Neuronal stem cell (in vitro differentiated cells): ENCODE measurements around the gene TMEM179B.

Experiments
- DNase-seq: peaks from one replicate; pipeline ENCODE4 v3.0.0-alpha.2; 2013; ENCODE audit warnings: low spot score
- H2AFZ ChIP-seq: one replicate; pipeline ENCODE4 v1.6.1; 2013; ENCODE audit warnings: mild to moderate bottlenecking, low read length, inconsistent platforms
- H2AK5ac ChIP-seq: 2 replicates; pipeline ENCODE4 v1.6.1; 2013; ENCODE audit warnings: low read depth, mild to moderate bottlenecking, inconsistent platforms, low read length, moderate library complexity, mixed read lengths
- H2BK120ac ChIP-seq: 2 replicates; pipeline ENCODE4 v1.6.1; 2013; ENCODE audit warnings: low read depth, mild to moderate bottlenecking, inconsistent platforms, low read length, moderate library complexity, mixed read lengths
- H2BK12ac ChIP-seq: one replicate; pipeline ENCODE4 v1.6.1; 2013; ENCODE audit warnings: low read length, inconsistent platforms
- H2BK15ac ChIP-seq: 2 replicates; pipeline ENCODE4 v1.6.1; 2013; ENCODE audit warnings: mild to moderate bottlenecking, low read length, inconsistent platforms, mixed read lengths
- H2BK5ac ChIP-seq: one replicate; pipeline ENCODE4 v1.6.1; 2013; ENCODE audit warnings: inconsistent platforms, mild to moderate bottlenecking, low read length, moderate library complexity
- H3K14ac ChIP-seq: one replicate; pipeline ENCODE4 v1.6.1; 2013; ENCODE audit warnings: low read length, inconsistent platforms
- H3K18ac ChIP-seq: 2 replicates; pipeline ENCODE4 v1.6.1; 2013; ENCODE audit warnings: low read length, inconsistent platforms
- H3K23ac ChIP-seq: 2 replicates; pipeline ENCODE4 v1.6.1; 2013; ENCODE audit warnings: low read depth, mild to moderate bottlenecking, mixed read lengths, low read length, inconsistent platforms; ENCODE audit not compliant: poor library complexity
- H3K27ac ChIP-seq: replicated peaks from 3 replicates; pipeline ENCODE4 v1.5.1; 2013; ENCODE audit warnings: low read length, inconsistent platforms
- H3K27me3 ChIP-seq, 3 experiments: 2 replicates each; pipeline ENCODE4 v1.6.1; 2013; ENCODE audit warnings: low read length in 3 of 3, mild to moderate bottlenecking in 2 of 3, inconsistent platforms in 1 of 3, low read depth in 1 of 3, mixed read lengths in 1 of 3, moderate library complexity in 1 of 3; ENCODE audit not compliant: control insufficient read depth in 3 of 3, insufficient read depth in 3 of 3
- H3K36me3 ChIP-seq, 2 donors: replicated peaks in 1 of 2; 2 replicates each; pipeline ENCODE4 v1.6.1; 2013; ENCODE audit warnings: low read length in 2 of 2; ENCODE audit not compliant: control insufficient read depth in 2 of 2, insufficient read depth in 2 of 2
- H3K4ac ChIP-seq: 2 replicates; pipeline ENCODE4 v1.6.1; 2013; ENCODE audit warnings: inconsistent platforms, mild to moderate bottlenecking, low read length, moderate library complexity
- H3K4me1 ChIP-seq, 2 donors: 1 replicate in 1 of 2; 2 replicates in 1 of 2; pipeline ENCODE4 v1.6.1; 2013; ENCODE audit warnings: low read length in 2 of 2, low read depth in 1 of 2; ENCODE audit not compliant: control insufficient read depth in 2 of 2, insufficient read depth in 1 of 2
- H3K4me2 ChIP-seq: one replicate; pipeline ENCODE4 v1.6.1; 2013; ENCODE audit warnings: mild to moderate bottlenecking, low read length, inconsistent platforms; ENCODE audit not compliant: insufficient read depth, poor library complexity, severe bottlenecking
- H3K4me3 ChIP-seq, 2 donors: 2 replicates each; pipeline ENCODE4 v1.5.1; 2013; ENCODE audit warnings: low read length in 2 of 2, mild to moderate bottlenecking in 2 of 2, inconsistent platforms in 1 of 2, moderate library complexity in 1 of 2
- H3K79me1 ChIP-seq: one replicate; pipeline ENCODE4 v1.6.1; 2013; ENCODE audit warnings: low read depth, mild to moderate bottlenecking, inconsistent platforms, low read length, moderate library complexity
- H3K9ac ChIP-seq: one replicate; pipeline ENCODE4 v1.6.1; 2013; ENCODE audit warnings: mild to moderate bottlenecking, low read depth, low read length, inconsistent platforms; ENCODE audit not compliant: poor library complexity
- H3K9me3 ChIP-seq, 2 donors: replicated peaks in 1 of 2; 2 replicates each; pipeline versions ENCODE3 to v1.6.1; 2013; ENCODE audit warnings: low read length in 2 of 2, mild to moderate bottlenecking in 2 of 2, inconsistent platforms in 1 of 2, low read depth in 1 of 2, mixed read lengths in 1 of 2, moderate library complexity in 1 of 2; ENCODE audit not compliant: control insufficient read depth in 2 of 2, insufficient read depth in 1 of 2
- H4K8ac ChIP-seq: one replicate; pipeline ENCODE4 v1.6.1; 2013; ENCODE audit warnings: low read depth, mild to moderate bottlenecking, inconsistent platforms, low read length, moderate library complexity
- H4K91ac ChIP-seq: one replicate; pipeline ENCODE4 v1.6.1; 2013; ENCODE audit warnings: low read length, low read depth, mild to moderate bottlenecking, inconsistent platforms; ENCODE audit not compliant: poor library complexity
- WGBS, 2 donors: extraction: QIAGEN DNeasy Blood & Tissue Kit; methylation state at CpG; one replicate each; pipeline ENCODE4 v1.1.7; 2013; ENCODE audit warnings: missing lambda C conversion rate in 2 of 2, mixed read lengths in 1 of 2; ENCODE audit not compliant: insufficient read length in 2 of 2, insufficient replicate concordance in 1 of 2; ENCODE audit errors: extremely low coverage in 2 of 2; 5-methylcytosine and 5-hydroxymethylcytosine counted together

Gene TMEM179B

GRCh38 chr11:62811659-62812058 is 24.5 kb downstream of the TMEM179B start:
- H2BK12ac ChIP-seq: no peak overlapping the region
- no peak overlapping the region for H2BK5ac ChIP-seq
- no peak overlapping the region for H2AFZ ChIP-seq
- no peak overlapping the region for H2AK5ac ChIP-seq
- no peak overlapping the region for H4K91ac ChIP-seq
- peaks cover 7 to 12% of the 10 kb centered on the region in 2 donors for H3K36me3 ChIP-seq
- H3K4me3 ChIP-seq: no peak overlapping the region
- no peak overlapping the region for H3K14ac ChIP-seq
- H3K4me2 ChIP-seq: no peak overlapping the region
- no peak overlapping the region for H2BK120ac ChIP-seq
- H3K4me1 ChIP-seq: peaks cover 0 to 2% of the 10 kb centered on the region in 2 donors
- no peaks in the 10 kb centered on the region for H3K9me3 ChIP-seq
- H2BK15ac ChIP-seq: no peak overlapping the region
- H4K8ac ChIP-seq: no peak overlapping the region
- DNase-seq: no peak
- no peak overlapping the region for H3K27ac ChIP-seq
- WGBS, 2 donors: no CpG with 5 or more reads among the region's 2 CpGs
- H3K27me3 ChIP-seq: no peaks in the 10 kb centered on the region
- no peak overlapping the region for H3K4ac ChIP-seq
- no peak overlapping the region for H3K18ac ChIP-seq
- H3K9ac ChIP-seq: no peak overlapping the region
- no peak overlapping the region for H3K23ac ChIP-seq
- no peaks in the 10 kb centered on the region for H3K79me1 ChIP-seq

- Histone ChIP-seq H3K36me3 (peaks cover 8 to 44% of the 10 kb centered on the region in 2 donors), H3K9me3 (no peaks in the 10 kb centered on the region), H2BK5ac (no peak overlapping the region), H4K91ac (no peak overlapping the region), H3K23ac (no peak overlapping the region), H2BK12ac (no peak overlapping the region), H3K4me1 (no peaks in the 10 kb centered on the region), H3K79me1 (no peaks in the 10 kb centered on the region), H3K4me3 (no peak overlapping the region), H4K8ac (no peak overlapping the region), H3K4ac (no peak overlapping the region), H3K27ac (no peak overlapping the region), H3K9ac (no peak overlapping the region), H3K18ac (no peak overlapping the region), H2AK5ac (no peak overlapping the region), H2BK120ac (no peak overlapping the region), H3K4me2 (no peak overlapping the region), H3K14ac (no peak overlapping the region), H3K27me3 (no peaks in the 10 kb centered on the region), H2BK15ac (no peak overlapping the region), H2AFZ (no peak overlapping the region)
- DNase-seq: no peak
- no CpG with 5 or more reads among the region's 8 CpGs for WGBS, 2 donors
Observed at GRCh38 chr11:62816557-62816956, 29.4 kb downstream of the TMEM179B start.

- Histone ChIP-seq H2AFZ (no peak overlapping the region), H3K79me1 (no peaks in the 10 kb centered on the region), H3K36me3 (peaks cover 10 to 49% of the 10 kb centered on the region in 2 donors), H3K4me1 (no peaks in the 10 kb centered on the region), H3K4me2 (no peak overlapping the region), H2BK15ac (no peak overlapping the region), H2BK120ac (no peak overlapping the region), H3K14ac (no peak overlapping the region), H3K27me3 (no peaks in the 10 kb centered on the region), H2BK5ac (no peak overlapping the region), H3K27ac (no peak overlapping the region), H3K9ac (no peak overlapping the region), H3K4me3 (no peak overlapping the region), H4K91ac (no peak overlapping the region), H4K8ac (no peak overlapping the region), H2BK12ac (no peak overlapping the region), H3K18ac (no peak overlapping the region), H3K4ac (no peak overlapping the region), H3K9me3 (no peaks in the 10 kb centered on the region), H2AK5ac (no peak overlapping the region), H3K23ac (no peak overlapping the region)
- DNase-seq: no peak
- WGBS, 2 donors: no CpG with 5 or more reads among the region's 4 CpGs
Observed at GRCh38 chr11:62817129-62817528, 29.9 kb downstream of the TMEM179B start.

- H2AK5ac ChIP-seq: no peak overlapping the region
- no peak overlapping the region for H2BK5ac ChIP-seq
- no peak overlapping the region for H3K23ac ChIP-seq
- no peak overlapping the region for H2AFZ ChIP-seq
- H3K4ac ChIP-seq: no peak overlapping the region
- H3K9me3 ChIP-seq: no peaks in the 10 kb centered on the region
- H2BK15ac ChIP-seq: no peak overlapping the region
- H2BK120ac ChIP-seq: no peak overlapping the region
- no peaks in the 10 kb centered on the region for H3K27me3 ChIP-seq
- WGBS, 2 donors: no CpG with 5 or more reads among the region's 3 CpGs
- H3K18ac ChIP-seq: no peak overlapping the region
- no peak overlapping the region for H3K14ac ChIP-seq
- no peak overlapping the region for H3K4me2 ChIP-seq
- no peak overlapping the region for H4K91ac ChIP-seq
- H2BK12ac ChIP-seq: no peak overlapping the region
- peaks cover 36 to 83% of the 10 kb centered on the region in 2 donors for H3K36me3 ChIP-seq
- no peaks in the 10 kb centered on the region for H3K4me1 ChIP-seq
- H3K27ac ChIP-seq: no peak overlapping the region
- H3K4me3 ChIP-seq: no peak overlapping the region
- no peak overlapping the region for H3K9ac ChIP-seq
- no peak for DNase-seq
- no peak overlapping the region for H4K8ac ChIP-seq
- H3K79me1 ChIP-seq: no peaks in the 10 kb centered on the region
Observed at GRCh38 chr11:62823677-62824076, 36.5 kb downstream of the TMEM179B start.
